ENCODE results near the gene SRD5A1.
A peak's percentile ranks its signal among the peaks of the same experiment; 100 is the strongest.

SRD5A1 gene, protein sequence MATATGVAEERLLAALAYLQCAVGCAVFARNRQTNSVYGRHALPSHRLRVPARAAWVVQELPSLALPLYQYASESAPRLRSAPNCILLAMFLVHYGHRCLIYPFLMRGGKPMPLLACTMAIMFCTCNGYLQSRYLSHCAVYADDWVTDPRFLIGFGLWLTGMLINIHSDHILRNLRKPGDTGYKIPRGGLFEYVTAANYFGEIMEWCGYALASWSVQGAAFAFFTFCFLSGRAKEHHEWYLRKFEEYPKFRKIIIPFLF

DNA sequence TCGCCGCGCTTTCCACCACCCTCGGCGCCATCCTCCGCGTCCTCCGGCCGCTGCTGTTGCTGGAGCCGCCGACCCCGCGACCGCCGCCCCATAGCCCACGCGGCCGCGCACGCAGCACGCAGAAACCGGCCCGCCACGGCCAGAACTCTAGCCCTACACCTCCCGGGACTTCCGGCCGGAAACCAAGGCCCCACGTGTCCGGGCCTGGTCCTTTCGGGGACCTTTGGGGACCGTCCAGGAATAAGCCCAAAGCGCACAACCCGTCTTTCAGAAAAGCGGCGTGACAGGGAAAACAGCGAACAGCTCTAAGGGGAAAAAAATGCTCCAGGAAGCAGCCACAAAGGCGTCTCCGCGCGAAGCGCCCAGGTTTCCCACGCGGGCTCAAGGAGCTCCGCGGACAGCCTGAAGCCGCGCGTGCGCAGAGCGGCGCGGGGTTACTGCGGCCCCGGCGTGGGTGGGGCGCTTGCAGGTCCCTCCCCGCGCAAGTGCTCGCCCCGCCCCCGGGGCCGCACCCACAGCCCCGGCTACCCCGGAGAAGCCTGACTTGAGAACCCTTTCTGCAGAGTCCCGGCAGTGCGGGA lies at the start of gene SRD5A1, which contains the start of gene NSUN2:
Gene SRD5A1 (plus strand): TSS at position 553 of the 581 bp plus-strand sequence. CDS start 137 bp downstream, outside the sequence.
Gene NSUN2 (minus strand): TSS at position 157 of the 581 bp plus-strand sequence. CDS start 65 bp downstream, at position 92.
- TF ChIP-seq, protein P1, sequence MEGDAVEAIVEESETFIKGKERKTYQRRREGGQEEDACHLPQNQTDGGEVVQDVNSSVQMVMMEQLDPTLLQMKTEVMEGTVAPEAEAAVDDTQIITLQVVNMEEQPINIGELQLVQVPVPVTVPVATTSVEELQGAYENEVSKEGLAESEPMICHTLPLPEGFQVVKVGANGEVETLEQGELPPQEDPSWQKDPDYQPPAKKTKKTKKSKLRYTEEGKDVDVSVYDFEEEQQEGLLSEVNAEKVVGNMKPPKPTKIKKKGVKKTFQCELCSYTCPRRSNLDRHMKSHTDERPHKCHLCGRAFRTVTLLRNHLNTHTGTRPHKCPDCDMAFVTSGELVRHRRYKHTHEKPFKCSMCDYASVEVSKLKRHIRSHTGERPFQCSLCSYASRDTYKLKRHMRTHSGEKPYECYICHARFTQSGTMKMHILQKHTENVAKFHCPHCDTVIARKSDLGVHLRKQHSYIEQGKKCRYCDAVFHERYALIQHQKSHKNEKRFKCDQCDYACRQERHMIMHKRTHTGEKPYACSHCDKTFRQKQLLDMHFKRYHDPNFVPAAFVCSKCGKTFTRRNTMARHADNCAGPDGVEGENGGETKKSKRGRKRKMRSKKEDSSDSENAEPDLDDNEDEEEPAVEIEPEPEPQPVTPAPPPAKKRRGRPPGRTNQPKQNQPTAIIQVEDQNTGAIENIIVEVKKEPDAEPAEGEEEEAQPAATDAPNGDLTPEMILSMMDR (conservative IDR thresholded peaks at IDR 0.05): no peak
- TF ChIP-seq ZFX (IDR thresholded peaks at IDR 0.05): peak; percentile 47; the same call in 1 of the 2 replicates

DNA sequence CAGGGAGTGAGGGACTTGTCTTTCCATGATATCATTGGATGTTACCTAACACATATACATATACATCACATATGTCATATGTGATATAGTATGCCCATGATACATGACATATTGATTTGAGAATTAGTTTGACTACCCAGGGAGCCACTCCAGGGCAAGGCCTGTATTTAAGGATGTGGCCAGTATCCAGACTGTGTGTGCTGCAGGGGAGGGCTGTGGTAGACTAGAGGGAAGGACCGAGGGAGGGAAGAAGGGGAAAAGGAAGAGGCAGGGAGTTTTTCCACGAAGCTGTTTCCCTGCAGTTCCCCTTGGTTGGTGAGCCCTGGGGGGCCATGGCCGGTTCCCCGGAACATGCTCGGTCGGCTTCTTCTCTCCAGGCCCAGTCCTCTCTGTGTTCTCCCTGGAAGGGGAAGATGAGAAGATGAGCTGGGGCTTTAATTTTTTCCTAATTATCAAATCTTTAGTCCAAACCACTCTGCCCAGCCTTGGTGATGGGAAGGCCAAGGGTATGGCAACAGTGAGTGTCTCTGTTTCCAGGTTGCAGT lies 49.1 kb upstream of the SRD5A1 start:
- TF ChIP-seq, protein P1 (conservative IDR thresholded peaks at IDR 0.05): no peak
- TF ChIP-seq ZFX (IDR thresholded peaks at IDR 0.05): no peak
- H3K27ac ChIP-seq: no peak overlapping the region

More for the DNA sequence above, at the start of gene SRD5A1, which contains the start of gene NSUN2:
- H3K27ac ChIP-seq: peak within 1 kb of the TSS; percentile 77

DNA sequence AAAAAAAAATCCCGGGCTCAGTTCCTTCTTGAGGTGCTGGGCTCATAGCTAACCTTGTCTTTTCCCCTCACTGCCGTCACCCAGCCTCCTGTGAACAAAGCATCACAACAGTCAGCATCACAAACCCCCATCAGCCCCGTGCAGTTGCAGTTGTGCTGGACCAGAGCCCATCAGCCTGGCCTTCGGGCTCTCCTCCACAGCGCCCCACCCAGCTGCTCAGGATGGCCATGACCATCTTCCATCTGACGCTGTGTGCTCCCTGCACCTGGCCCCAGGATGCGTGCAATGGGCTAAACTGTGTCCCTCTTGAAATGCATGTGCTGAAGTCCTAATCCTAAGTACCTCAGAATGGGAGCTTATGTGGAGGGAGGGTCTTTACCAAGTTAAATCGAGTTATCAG lies 48.5 kb upstream of the SRD5A1 start:
- TF ChIP-seq, protein P1 (conservative IDR thresholded peaks at IDR 0.05): no peak
- no peak for TF ChIP-seq ZFX (IDR thresholded peaks at IDR 0.05)
- H3K27ac ChIP-seq: no peak overlapping the region

DNA sequence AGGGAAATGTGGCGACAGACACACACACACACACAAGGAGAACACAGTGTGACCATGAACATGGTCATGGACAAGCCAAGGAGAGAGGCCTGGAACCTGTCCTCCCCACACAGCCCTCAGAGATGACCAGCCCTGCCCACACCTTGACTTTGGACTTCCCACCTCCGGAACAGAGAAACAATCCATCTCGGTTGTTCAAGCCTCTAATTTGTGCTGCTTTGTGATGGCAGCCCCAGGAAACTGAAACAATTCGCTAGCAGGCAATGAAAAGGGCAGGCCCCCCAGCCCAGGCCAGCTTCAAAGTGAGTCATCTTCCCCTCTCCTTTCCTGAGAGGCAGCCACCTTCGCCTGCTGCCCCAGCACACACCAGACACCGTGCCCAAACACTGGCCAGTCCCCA lies 48.1 kb upstream of the SRD5A1 start:
- no peak overlapping the region for H3K27ac ChIP-seq
- TF ChIP-seq, protein P1 (conservative IDR thresholded peaks at IDR 0.05): no peak
- no peak for TF ChIP-seq ZFX (IDR thresholded peaks at IDR 0.05)

DNA sequence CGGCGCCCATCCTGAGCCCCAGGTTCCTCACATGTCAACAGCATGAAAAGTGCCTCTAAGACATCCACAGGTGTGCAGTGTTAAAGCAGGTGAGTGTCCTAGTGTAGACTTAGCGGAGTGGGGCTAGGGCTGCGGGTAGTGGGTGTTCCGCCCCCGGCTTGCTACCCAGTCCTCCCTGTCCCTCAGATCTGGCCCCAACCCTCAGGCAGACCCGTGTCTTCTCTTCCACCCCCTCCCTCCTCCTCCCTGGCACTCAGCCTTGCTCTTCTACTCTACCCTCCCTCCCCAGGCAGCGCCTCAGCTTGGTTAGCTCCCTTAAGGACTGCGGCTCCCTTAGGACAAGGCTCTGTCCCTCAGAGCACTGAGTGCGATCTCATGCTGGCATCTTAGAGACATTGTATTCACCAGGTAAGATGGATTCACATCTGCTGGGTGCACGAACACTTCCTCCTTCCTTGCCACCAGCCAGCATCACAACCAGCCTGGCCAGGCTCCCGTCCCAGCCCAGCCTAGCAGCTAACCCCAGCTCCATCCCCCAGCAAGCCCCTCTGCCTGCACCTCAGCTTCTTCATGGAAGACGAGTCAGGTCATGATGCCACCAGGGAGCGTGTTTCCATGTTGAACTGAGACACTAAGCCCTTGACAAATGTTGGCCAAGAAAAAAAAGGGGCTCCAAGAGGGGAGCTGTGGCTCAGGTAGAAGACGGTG lies 47.1 kb upstream of the SRD5A1 start:
- no peak overlapping the region for H3K27ac ChIP-seq
- TF ChIP-seq, protein P1 (conservative IDR thresholded peaks at IDR 0.05): no peak
- no peak for TF ChIP-seq ZFX (IDR thresholded peaks at IDR 0.05)

DNA sequence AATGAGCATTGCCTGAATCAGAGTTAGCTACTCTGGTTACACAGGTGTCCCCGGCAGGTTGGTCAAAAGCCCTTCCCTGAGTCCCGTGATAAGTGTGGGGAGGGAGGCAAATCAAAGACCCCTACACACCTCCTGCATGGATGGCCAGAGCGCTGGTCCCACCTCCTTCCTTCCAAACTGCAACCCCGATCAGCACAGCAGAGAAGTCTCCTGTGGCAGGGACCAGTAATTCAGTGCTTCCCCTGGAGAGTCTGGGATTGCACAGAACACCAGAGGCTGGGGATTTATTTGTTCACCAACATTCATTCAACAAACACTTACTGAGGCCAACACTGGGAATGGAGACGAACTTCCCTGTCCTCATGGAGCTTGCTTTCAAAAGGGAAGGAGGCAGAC lies 46.6 kb upstream of the SRD5A1 start:
- TF ChIP-seq ZFX (IDR thresholded peaks at IDR 0.05): no peak
- TF ChIP-seq, protein P1 (conservative IDR thresholded peaks at IDR 0.05): no peak
- no peak overlapping the region for H3K27ac ChIP-seq
